Astrocyte of the cerebellum (primary cell): Measurements from ENCODE around the gene ILF2.

Experiments
- DNase-seq: peaks from one replicate; pipeline ENCODE4 v3.0.0-alpha.2; 2011; ENCODE audit warnings: low read depth
- H3K4me3 ChIP-seq: 2 replicates; pipeline ENCODE4 v1.5.1; 2011; ENCODE audit warnings: mild to moderate bottlenecking, low read depth, low read length, moderate library complexity
- CTCF ChIP-seq: IDR thresholded peaks from 2 replicates; pipeline ENCODE4 v1.5.1; 2012; ENCODE audit warnings: low read length, low read depth, moderate library complexity, mild to moderate bottlenecking; ENCODE audit errors: missing control alignments
- in situ Hi-C: cut with HindIII; loops from 2 replicates; pipeline ENCODE4 v1.10.0; 2017; ENCODE audit warnings: low sequenced_read_pairs

ILF2 gene

GRCh38 chr1:153633754-153634665 is 36.8 kb downstream of the ILF2 start, which contains the start of gene CHTOP:
Gene CHTOP, plus strand, starts transcription at chr1:153634066. Its CDS starts 2,523 bp downstream, at chr1:153636589.
- in situ Hi-C loops: no loop called here
- no peak for TF ChIP-seq CTCF
- H3K4me3 ChIP-seq: peak within 1 kb of the TSS; percentile 99
- DNase-seq: peak; percentile 98

- peak overlapping the region; percentile 99 for H3K4me3 ChIP-seq
- in situ Hi-C loops: no loop called here
- no peak for TF ChIP-seq CTCF
These were observed 37.5 kb downstream of the ILF2 start for GRCh38 chr1:153633161-153633753.

GRCh38 chr1:153631047-153632022 is 39.5 kb downstream of the ILF2 start:
- TF ChIP-seq CTCF: no peak
- in situ Hi-C loops: no loop called here
- peak; percentile 19 for DNase-seq
- no peak overlapping the region for H3K4me3 ChIP-seq

More at GRCh38 chr1:153633161-153633753, 37.5 kb downstream of the ILF2 start:
- peak; percentile 26 for DNase-seq

- H3K4me3 ChIP-seq: no peak overlapping the region
- no peak for TF ChIP-seq CTCF
- DNase-seq: no peak
- in situ Hi-C loops: no loop called here
These were observed 40.4 kb downstream of the ILF2 start for GRCh38 chr1:153630384-153630783.

- no peak for TF ChIP-seq CTCF
- in situ Hi-C loops: no loop called here
- no peak for DNase-seq
- H3K4me3 ChIP-seq: no peak overlapping the region
These were observed 40.8 kb downstream of the ILF2 start for GRCh38 chr1:153629971-153630370.

GRCh38 chr1:153629343-153629665 is 41.5 kb downstream of the ILF2 start:
- in situ Hi-C loops: no loop called here
- H3K4me3 ChIP-seq: no peak overlapping the region
- TF ChIP-seq CTCF: no peak
- DNase-seq: no peak
